Measurements from ENCODE around the gene ARGLU1.

GRCh38 chr13:106499896-106500295 lies 68.0 kb downstream of the ARGLU1 start:
- TF ChIP-seq CTCF (IDR thresholded peaks at IDR 0.05) (no peak), POLR2A (IDR thresholded peaks at IDR 0.05) (no peak), EP300 (IDR thresholded peaks at IDR 0.05) (no peak)

Data from stomach (tissue), 4 donors.